Ectodermal cell (in vitro differentiated cells): ENCODE results near the gene KIF5C.

Source experiments
- H3K27ac ChIP-seq: 2 replicates; pipeline ENCODE4 v1.7.0; 2013; ENCODE audit warnings: mild to moderate bottlenecking, low read depth, low read length; ENCODE audit not compliant: insufficient read depth, poor library complexity, severe bottlenecking
- H3K27me3 ChIP-seq: 2 replicates; pipeline ENCODE4 v1.7.0; 2013; ENCODE audit warnings: mild to moderate bottlenecking, low read length; ENCODE audit not compliant: insufficient read depth, control insufficient read depth, poor library complexity, severe bottlenecking
- H3K36me3 ChIP-seq: one replicate; pipeline ENCODE4 v1.7.0; 2013; ENCODE audit warnings: low read length; ENCODE audit not compliant: control insufficient read depth, insufficient read depth
- H3K4me1 ChIP-seq: one replicate; pipeline ENCODE4 v1.7.0; 2013; ENCODE audit warnings: low read length; ENCODE audit not compliant: control insufficient read depth, insufficient read depth
- H3K4me3 ChIP-seq: 2 replicates; pipeline ENCODE4 v1.7.0; 2013; ENCODE audit warnings: low read depth, low read length, control low read depth; ENCODE audit not compliant: insufficient read depth
- H3K9me3 ChIP-seq: 2 replicates; pipeline ENCODE4 v1.7.0; 2013; ENCODE audit warnings: mild to moderate bottlenecking, low read length, moderate library complexity; ENCODE audit not compliant: control insufficient read depth
- WGBS, 2 experiments: methylation state at CpG; one replicate each; pipeline ENCODE4 v1.1.7; 2013; ENCODE audit warnings: missing lambda C conversion rate in 2 of 2; 5-methylcytosine and 5-hydroxymethylcytosine counted together

The KIF5C gene

GRCh38 chr2:148922062-148922461 lies 47.0 kb downstream of the KIF5C start:
- Histone ChIP-seq H3K4me3 (no peak overlapping the region), H3K36me3 (peaks cover 10% of the 10 kb centered on the region), H3K27me3 (no peaks in the 10 kb centered on the region), H3K27ac (no peak overlapping the region), H3K4me1 (no peaks in the 10 kb centered on the region), H3K9me3 (no peaks in the 10 kb centered on the region)
- 90 to 97% methylated on average over 5 of the region's 5 CpGs for WGBS, 2 experiments

- H3K9me3 ChIP-seq, result no peaks in the 10 kb centered on the region
- H3K4me3 ChIP-seq, result no peak overlapping the region
- H3K4me1 ChIP-seq, result peaks cover 4% of the 10 kb centered on the region
- H3K27ac ChIP-seq, result no peak overlapping the region
- WGBS, 2 experiments, result 94 to 98% methylated on average over 3 of the region's 3 CpGs
- H3K36me3 ChIP-seq, result peaks cover 10% of the 10 kb centered on the region
- H3K27me3 ChIP-seq, result no peaks in the 10 kb centered on the region
These were observed 47.9 kb downstream of the KIF5C start for GRCh38 chr2:148922776-148923475.

GRCh38 chr2:148924514-148925178 lies 49.6 kb downstream of the KIF5C start:
- WGBS, 2 experiments, result 91 to 94% methylated on average over 4 of the region's 4 CpGs
- H3K27ac ChIP-seq, result no peak overlapping the region
- no peak overlapping the region for H3K4me3 ChIP-seq
- no peaks in the 10 kb centered on the region for H3K9me3 ChIP-seq
- no peaks in the 10 kb centered on the region for H3K27me3 ChIP-seq
- H3K36me3 ChIP-seq, result peaks cover 10% of the 10 kb centered on the region
- H3K4me1 ChIP-seq, result peaks cover 11% of the 10 kb centered on the region

- Histone ChIP-seq H3K27me3 (no peaks in the 10 kb centered on the region), H3K4me1 (peaks cover 23% of the 10 kb centered on the region), H3K36me3 (peaks cover 10% of the 10 kb centered on the region), H3K27ac (no peak overlapping the region), H3K4me3 (no peak overlapping the region), H3K9me3 (no peaks in the 10 kb centered on the region)
- WGBS, 2 experiments, result 74 to 75% methylated on average over 33 of the region's 33 CpGs
These were observed 51.4 kb downstream of the KIF5C start for GRCh38 chr2:148926291-148926961.

GRCh38 chr2:148926981-148927401 lies 52.0 kb downstream of the KIF5C start:
- Histone ChIP-seq H3K27ac (no peak overlapping the region), H3K36me3 (peaks cover 10% of the 10 kb centered on the region), H3K4me3 (no peak overlapping the region), H3K9me3 (no peaks in the 10 kb centered on the region), H3K27me3 (no peaks in the 10 kb centered on the region), H3K4me1 (peaks cover 28% of the 10 kb centered on the region)
- WGBS, 2 experiments, result 91 to 95% methylated on average over 11 of the region's 11 CpGs

- no peak overlapping the region for H3K27ac ChIP-seq
- H3K27me3 ChIP-seq, result no peaks in the 10 kb centered on the region
- no peak overlapping the region for H3K4me3 ChIP-seq
- 80 to 89% methylated on average over 3 of the region's 3 CpGs for WGBS, 2 experiments
- peaks cover 13% of the 10 kb centered on the region for H3K36me3 ChIP-seq
- H3K9me3 ChIP-seq, result no peaks in the 10 kb centered on the region
- H3K4me1 ChIP-seq, result peaks cover 35% of the 10 kb centered on the region
These were observed 53.4 kb downstream of the KIF5C start for GRCh38 chr2:148928395-148928794.

GRCh38 chr2:148930046-148930775 lies 55.2 kb downstream of the KIF5C start:
- Histone ChIP-seq H3K36me3 (peaks cover 13% of the 10 kb centered on the region), H3K4me3 (no peak overlapping the region), H3K27me3 (no peaks in the 10 kb centered on the region), H3K4me1 (peaks cover 35% of the 10 kb centered on the region), H3K9me3 (no peaks in the 10 kb centered on the region), H3K27ac (no peak overlapping the region)
- WGBS, 2 experiments, result 75 to 85% methylated on average over 9 of the region's 9 CpGs

- H3K4me1 ChIP-seq, result peaks cover 36% of the 10 kb centered on the region
- H3K9me3 ChIP-seq, result no peaks in the 10 kb centered on the region
- 89 to 94% methylated on average over 7 of the region's 7 CpGs for WGBS, 2 experiments
- H3K27me3 ChIP-seq, result peaks cover 12% of the 10 kb centered on the region
- H3K27ac ChIP-seq, result no peak overlapping the region
- peaks cover 13% of the 10 kb centered on the region for H3K36me3 ChIP-seq
- no peak overlapping the region for H3K4me3 ChIP-seq
These were observed 57.5 kb downstream of the KIF5C start for GRCh38 chr2:148932536-148932935.

GRCh38 chr2:148933456-148933855 lies 58.4 kb downstream of the KIF5C start:
- Histone ChIP-seq H3K4me3 (no peak overlapping the region), H3K27ac (no peak overlapping the region), H3K9me3 (no peaks in the 10 kb centered on the region), H3K4me1 (peaks cover 29% of the 10 kb centered on the region), H3K27me3 (peaks cover 17% of the 10 kb centered on the region), H3K36me3 (peaks cover 13% of the 10 kb centered on the region)
- WGBS, 2 experiments, result 88 to 96% methylated on average over 7 of the region's 7 CpGs

- H3K4me3 ChIP-seq, result no peak overlapping the region
- no peak overlapping the region for H3K27ac ChIP-seq
- H3K4me1 ChIP-seq, result peaks cover 18% of the 10 kb centered on the region
- 90% methylated on average over 5 of the region's 5 CpGs for WGBS, 2 experiments
- H3K27me3 ChIP-seq, result peaks cover 24% of the 10 kb centered on the region
- no peaks in the 10 kb centered on the region for H3K9me3 ChIP-seq
- H3K36me3 ChIP-seq, result peaks cover 13% of the 10 kb centered on the region
These were observed 60.8 kb downstream of the KIF5C start for GRCh38 chr2:148935791-148936190.
